Mesendoderm (in vitro differentiated cells): ENCODE results near the gene UQCC3.
A peak's percentile ranks its signal among the peaks of the same experiment; 100 is the strongest.

Experiments
- DNase-seq: peaks from one replicate; pipeline ENCODE4 v3.0.0; 2013
- H2AK5ac ChIP-seq: 2 replicates; pipeline ENCODE4 v1.6.1; 2013; ENCODE audit warnings: low read length, inconsistent platforms
- H2BK120ac ChIP-seq: 2 replicates; pipeline ENCODE4 v1.6.1; 2013; ENCODE audit warnings: low read depth, mild to moderate bottlenecking, low read length, moderate library complexity, mixed read lengths
- H2BK15ac ChIP-seq: replicated peaks from 2 replicates; pipeline ENCODE4 v1.6.1; 2013; ENCODE audit warnings: low read depth, mild to moderate bottlenecking, moderate library complexity
- H2BK5ac ChIP-seq: 2 replicates; pipeline ENCODE4 v1.6.1; 2013; ENCODE audit warnings: low read length, inconsistent platforms
- H3K18ac ChIP-seq: 2 replicates; pipeline ENCODE4 v1.6.1; 2013; ENCODE audit warnings: mild to moderate bottlenecking, low read length, mixed read lengths
- H3K23ac ChIP-seq: one replicate; pipeline ENCODE4 v1.6.1; 2013; ENCODE audit warnings: low read length
- H3K27ac ChIP-seq: 2 replicates; pipeline ENCODE4 v1.5.1; 2013; ENCODE audit warnings: low read depth, mild to moderate bottlenecking, inconsistent platforms, low read length, moderate library complexity
- H3K27me3 ChIP-seq: 2 replicates; pipeline ENCODE4 v1.6.1; 2013; ENCODE audit warnings: low read length, control low read depth, mild to moderate bottlenecking, inconsistent platforms; ENCODE audit not compliant: insufficient read depth, poor library complexity
- H3K36me3 ChIP-seq: 2 replicates; pipeline ENCODE4 v1.6.1; 2013; ENCODE audit warnings: low read length, inconsistent platforms; ENCODE audit not compliant: control insufficient read depth, insufficient read depth
- H3K4ac ChIP-seq: one replicate; pipeline ENCODE4 v1.6.1; 2013; ENCODE audit warnings: low read depth, mild to moderate bottlenecking, low read length, moderate library complexity
- H3K4me1 ChIP-seq: 2 replicates; pipeline ENCODE4 v1.6.1; 2013; ENCODE audit warnings: low read depth, low read length, inconsistent platforms; ENCODE audit not compliant: control insufficient read depth
- H3K4me2 ChIP-seq: 2 replicates; pipeline ENCODE4 v1.6.1; 2013; ENCODE audit warnings: low read length
- H3K4me3 ChIP-seq: 2 replicates; pipeline ENCODE4 v1.5.1; 2013; ENCODE audit warnings: mild to moderate bottlenecking, low read length
- H3K56ac ChIP-seq: one replicate; pipeline ENCODE4 v1.6.1; 2013; ENCODE audit warnings: low read length
- H3K79me1 ChIP-seq: 2 replicates; pipeline ENCODE4 v1.6.1; 2013; ENCODE audit warnings: low read length, inconsistent platforms
- H3K79me2 ChIP-seq: 2 replicates; pipeline ENCODE4 v1.6.1; 2013; ENCODE audit warnings: mild to moderate bottlenecking, low read length; ENCODE audit not compliant: control insufficient read depth, insufficient read depth
- H3K9ac ChIP-seq: 2 replicates; pipeline ENCODE4 v1.6.1; 2013; ENCODE audit warnings: low read length, inconsistent platforms
- H4K5ac ChIP-seq: one replicate; pipeline ENCODE4 v1.6.1; 2013; ENCODE audit warnings: low read length
- H4K8ac ChIP-seq: one replicate; pipeline ENCODE4 v1.6.1; 2013; ENCODE audit warnings: low read depth, mild to moderate bottlenecking, control low read depth, low read length, moderate library complexity
- WGBS: extraction: QIAGEN DNeasy Blood & Tissue Kit; methylation state at CpG from one replicate; pipeline ENCODE4 v1.1.7; 2013; ENCODE audit warnings: low lambda C conversion rate, missing lambda C conversion rate; ENCODE audit not compliant: insufficient coverage; ENCODE audit errors: extremely low coverage; 5-methylcytosine and 5-hydroxymethylcytosine counted together

UQCC3 gene

GRCh38 chr11:62656796-62657429, 14.6 kb upstream of the UQCC3 start:
- Histone ChIP-seq H2BK120ac (no peak overlapping the region), H3K79me1 (peaks cover 6% of the 10 kb centered on the region), H3K4me3 (no peak overlapping the region), H2AK5ac (no peak overlapping the region), H3K9ac (no peak overlapping the region), H3K23ac (no peak overlapping the region), H3K4ac (no peak overlapping the region), H4K5ac (no peak overlapping the region), H3K27me3 (peaks cover 3% of the 10 kb centered on the region), H2BK5ac (no peak overlapping the region), H3K18ac (no peak overlapping the region), H3K79me2 (peaks cover 7% of the 10 kb centered on the region), H3K56ac (no peak overlapping the region), H4K8ac (no peak overlapping the region), H3K4me2 (no peak overlapping the region), H3K27ac (no peak overlapping the region), H2BK15ac (no peak overlapping the region), H3K36me3 (no peaks in the 10 kb centered on the region), H3K4me1 (peaks cover 2% of the 10 kb centered on the region)
- DNase-seq, result no peak
- no CpG with 5 or more reads among the region's 5 CpGs for WGBS

- Histone ChIP-seq H4K8ac (no peak overlapping the region), H3K9ac (peak overlapping the region; percentile 93), H3K18ac (peak overlapping the region; percentile 100), H3K27ac (peak overlapping the region; percentile 99), H3K4ac (peak overlapping the region; percentile 98), H3K4me3 (peak overlapping the region; percentile 98), H4K5ac (no peak overlapping the region), H3K79me2 (peaks cover 33% of the 10 kb centered on the region), H3K4me2 (peak overlapping the region; percentile 50), H3K27me3 (no peaks in the 10 kb centered on the region), H3K23ac (peak overlapping the region; percentile 94), H3K4me1 (no peaks in the 10 kb centered on the region), H2BK5ac (peak overlapping the region; percentile 63), H2AK5ac (no peak overlapping the region), H3K36me3 (peaks cover 4% of the 10 kb centered on the region), H2BK120ac (peak overlapping the region; percentile 55), H3K56ac (peak overlapping the region; percentile 98), H3K79me1 (peaks cover 15% of the 10 kb centered on the region), H2BK15ac (no peak overlapping the region)
- no CpG with 5 or more reads among the region's 36 CpGs for WGBS
- peak; percentile 92 for DNase-seq
These were observed 6.9 kb upstream of the UQCC3 start for GRCh38 chr11:62664405-62665074.

DNA sequence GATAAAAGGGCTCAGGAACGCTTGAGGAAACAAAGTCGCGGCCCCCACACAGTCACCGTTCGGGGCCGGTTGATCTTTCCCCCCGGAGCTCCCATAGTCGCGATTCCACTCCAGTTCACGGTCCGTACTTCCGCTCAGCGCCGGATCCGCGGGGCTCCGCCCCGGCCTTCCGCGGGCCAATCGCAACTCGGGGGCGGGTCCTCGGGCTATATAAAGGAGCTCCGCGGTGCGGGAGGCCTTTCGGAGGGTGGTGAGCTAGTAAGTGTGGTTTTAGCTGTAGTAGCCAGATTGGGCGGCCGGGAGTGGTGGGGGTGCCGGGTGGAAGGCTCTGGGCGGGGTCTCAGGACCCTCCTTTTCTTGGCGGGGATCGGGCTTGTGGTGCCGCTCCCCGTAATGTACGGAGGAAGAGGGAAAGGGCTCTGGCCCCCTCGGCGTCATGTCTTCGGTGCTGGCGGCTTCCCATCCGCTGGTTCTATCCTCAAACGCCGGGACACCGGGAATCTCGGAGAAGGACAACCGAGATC, 6.3 kb upstream of the UQCC3 start, which contains the start of the genes C11orf98 and CSKMT:
Gene C11orf98 (minus strand): TSS at position 136 of the 524 bp plus-strand sequence. CDS start 41 bp downstream, at position 95.
Gene CSKMT (plus strand): TSS at position 238 of the 524 bp plus-strand sequence. CDS start 568 bp downstream, outside the sequence.
- H3K4me3 ChIP-seq, result peak within 1 kb of the TSS; percentile 98
- H2BK15ac ChIP-seq, result no peak within 1 kb of the TSS
- H4K5ac ChIP-seq, result no peak within 1 kb of the TSS
- peak within 1 kb of the TSS; percentile 42 for H4K8ac ChIP-seq
- no peaks in the 10 kb centered on the region for H3K4me1 ChIP-seq
- peak within 1 kb of the TSS; percentile 99 for H3K27ac ChIP-seq
- peak within 1 kb of the TSS; percentile 55 for H2BK120ac ChIP-seq
- no CpG with 5 or more reads among the region's 47 CpGs for WGBS
- peak within 1 kb of the TSS; percentile 98 for H3K56ac ChIP-seq
- no peaks in the 10 kb centered on the region for H3K27me3 ChIP-seq
- peaks cover 33% of the 10 kb centered on the region for H3K79me2 ChIP-seq
- H3K36me3 ChIP-seq, result peaks cover 4% of the 10 kb centered on the region
- peak within 1 kb of the TSS; percentile 69 for H3K4me2 ChIP-seq
- peak within 1 kb of the TSS; percentile 98 for H3K4ac ChIP-seq
- peak within 1 kb of the TSS; percentile 100 for H3K18ac ChIP-seq
- H3K79me1 ChIP-seq, result peaks cover 15% of the 10 kb centered on the region
- H2AK5ac ChIP-seq, result peak within 1 kb of the TSS; percentile 20
- DNase-seq, result peak; percentile 96
- H3K23ac ChIP-seq, result peak within 1 kb of the TSS; percentile 94
- peak within 1 kb of the TSS; percentile 63 for H2BK5ac ChIP-seq
- peak within 1 kb of the TSS; percentile 96 for H3K9ac ChIP-seq

DNA sequence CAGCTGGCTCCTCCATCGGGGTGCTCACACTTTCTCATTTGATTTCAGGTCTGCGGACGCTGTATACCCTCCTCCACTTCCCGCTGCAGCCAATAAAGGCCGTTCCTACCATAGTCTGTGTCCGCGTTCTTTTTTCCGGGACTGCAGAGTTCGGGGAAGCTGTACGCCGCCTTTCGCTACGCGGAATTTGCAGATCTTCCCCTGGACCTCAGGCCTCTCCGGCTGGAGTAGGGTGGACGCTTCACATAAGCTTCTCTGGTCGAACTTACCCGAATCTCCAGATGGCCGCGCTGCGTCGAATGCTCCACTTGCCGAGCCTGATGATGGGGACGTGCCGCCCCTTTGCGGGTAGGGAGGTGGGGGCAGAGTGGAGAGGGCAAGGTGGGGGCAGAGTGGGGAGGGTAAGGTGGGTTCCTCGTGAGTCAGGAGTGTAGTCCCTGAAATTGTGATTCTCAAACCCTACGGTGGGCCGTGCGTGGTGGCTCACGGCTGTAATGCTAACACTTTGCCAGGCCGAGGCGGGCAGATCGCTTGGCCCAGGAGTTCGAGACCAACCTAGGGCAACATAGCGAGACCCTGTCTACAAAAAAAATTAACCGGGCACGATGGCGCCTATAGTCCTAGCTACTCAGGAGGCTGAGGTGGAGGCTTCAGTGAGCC, 5.7 kb upstream of the UQCC3 start:
- H2BK5ac ChIP-seq, result peak overlapping the region; percentile 48
- H3K36me3 ChIP-seq, result peaks cover 4% of the 10 kb centered on the region
- peaks cover 33% of the 10 kb centered on the region for H3K79me2 ChIP-seq
- peak overlapping the region; percentile 7 for H2BK120ac ChIP-seq
- H3K9ac ChIP-seq, result peak overlapping the region; percentile 96
- H3K27me3 ChIP-seq, result no peaks in the 10 kb centered on the region
- no peaks in the 10 kb centered on the region for H3K4me1 ChIP-seq
- peak overlapping the region; percentile 20 for H2AK5ac ChIP-seq
- peak overlapping the region; percentile 94 for H3K18ac ChIP-seq
- H3K79me1 ChIP-seq, result peaks cover 15% of the 10 kb centered on the region
- H3K4me3 ChIP-seq, result peak overlapping the region; percentile 80
- H3K23ac ChIP-seq, result peak overlapping the region; percentile 54
- H3K4me2 ChIP-seq, result peak overlapping the region; percentile 69
- WGBS, result no CpG with 5 or more reads among the region's 39 CpGs
- peak overlapping the region; percentile 95 for H3K4ac ChIP-seq
- peak overlapping the region; percentile 42 for H4K8ac ChIP-seq
- H3K56ac ChIP-seq, result peak overlapping the region; percentile 96
- H2BK15ac ChIP-seq, result no peak overlapping the region
- peak; percentile 57 for DNase-seq
- H4K5ac ChIP-seq, result no peak overlapping the region
- peak overlapping the region; percentile 73 for H3K27ac ChIP-seq

- Histone ChIP-seq H2BK5ac (peak overlapping the region; percentile 18), H3K79me2 (peaks cover 33% of the 10 kb centered on the region), H3K4me2 (peak overlapping the region; percentile 69), H3K27me3 (no peaks in the 10 kb centered on the region), H3K79me1 (peaks cover 15% of the 10 kb centered on the region), H3K4me1 (no peaks in the 10 kb centered on the region), H4K5ac (no peak overlapping the region), H3K9ac (peak overlapping the region; percentile 96), H3K18ac (no peak overlapping the region), H2BK120ac (no peak overlapping the region), H3K36me3 (peaks cover 4% of the 10 kb centered on the region), H2BK15ac (no peak overlapping the region), H3K4me3 (peak overlapping the region; percentile 80), H3K56ac (peak overlapping the region; percentile 96), H3K4ac (peak overlapping the region; percentile 38), H3K23ac (peak overlapping the region; percentile 54), H3K27ac (peak overlapping the region; percentile 25), H2AK5ac (no peak overlapping the region), H4K8ac (no peak overlapping the region)
- no CpG with 5 or more reads among the region's 16 CpGs for WGBS
- no peak for DNase-seq
These were observed 5.1 kb upstream of the UQCC3 start for GRCh38 chr11:62666259-62666926.
